Hepatocyte (in vitro differentiated cells): Measurements from ENCODE around the gene IRF6. TPM values are rescaled to one million over a fixed set of nuclear protein-coding genes. Genes with fewer than 3 reads are reported as not detected.

Experiments
- DNase-seq: peaks from one replicate; pipeline ENCODE4 v3.0.0-alpha.2; 2016; ENCODE audit warnings: low spot score
- H2AFZ ChIP-seq: fragments of 200-600 bp; sonication (generic); 2 replicates; pipeline ENCODE4 v1.6.0; 2016; ENCODE audit warnings: antibody characterized with exemption, mild to moderate bottlenecking
- H3K27ac ChIP-seq: fragments of 200-600 bp; sonication (generic); 2 replicates; pipeline ENCODE4 v1.5.1; 2016; ENCODE audit warnings: mild to moderate bottlenecking
- H3K27me3 ChIP-seq: fragments of 200-600 bp; sonication (generic); 2 replicates; pipeline ENCODE4 v1.6.1; 2016
- H3K36me3 ChIP-seq: fragments of 200-600 bp; sonication (generic); replicated peaks from 2 replicates; pipeline ENCODE4 v1.5.1; 2016; ENCODE audit warnings: low read depth; ENCODE audit not compliant: insufficient read depth
- H3K4me1 ChIP-seq: fragments of 200-600 bp; sonication (generic); 2 replicates; pipeline ENCODE4 v1.5.1; 2016; ENCODE audit warnings: mild to moderate bottlenecking, moderate library complexity; ENCODE audit not compliant: insufficient read depth
- H3K4me2 ChIP-seq: fragments of 200-600 bp; sonication (generic); 2 replicates; pipeline ENCODE4 v1.6.0; 2016
- H3K4me3 ChIP-seq: fragments of 200-600 bp; sonication (generic); 2 replicates; pipeline ENCODE4 v1.5.1; 2016; ENCODE audit warnings: mild to moderate bottlenecking
- H3K79me2 ChIP-seq: fragments of 200-600 bp; sonication (generic); 2 replicates; pipeline ENCODE4 v1.6.0; 2017; ENCODE audit warnings: mild to moderate bottlenecking
- H3K9me2 ChIP-seq: fragments of 200-600 bp; sonication (generic); replicated peaks from 2 replicates; pipeline ENCODE4 v1.6.0; 2017; ENCODE audit warnings: mild to moderate bottlenecking; ENCODE audit not compliant: insufficient read depth
- H3K9me3 ChIP-seq: fragments of 200-600 bp; sonication (generic); 2 replicates; pipeline ENCODE4 v1.5.1; 2016; ENCODE audit warnings: low read depth, mild to moderate bottlenecking
- H4K20me1 ChIP-seq: fragments of 200-600 bp; sonication (generic); 2 replicates; pipeline ENCODE4 v1.6.0; 2016; ENCODE audit warnings: mild to moderate bottlenecking; ENCODE audit not compliant: insufficient read depth, poor library complexity, severe bottlenecking
- CTCF ChIP-seq: fragments of 200-600 bp; sonication (generic); IDR thresholded peaks from 2 replicates; pipeline ENCODE4 v1.5.1; 2016; ENCODE audit warnings: antibody characterized with exemption, mild to moderate bottlenecking; ENCODE audit not compliant: poor library complexity
- EZH2 ChIP-seq: fragments of 200-600 bp; sonication (generic); IDR thresholded peaks from 2 replicates; pipeline ENCODE4 v1.6.1; 2016; ENCODE audit warnings: antibody characterized with exemption, mild to moderate bottlenecking, borderline replicate concordance
- EZH2phosphoT487 ChIP-seq: fragments of 200-600 bp; sonication (generic); IDR thresholded peaks from one replicate; pipeline ENCODE4 v1.6.1; 2018; ENCODE audit warnings: antibody characterized with exemption, mild to moderate bottlenecking, low read depth, moderate library complexity; ENCODE audit not compliant: unreplicated experiment, severe bottlenecking
- WGBS: methylation state at CpG from one replicate; pipeline ENCODE4 v1.1.6; 2016; ENCODE audit warnings: low lambda C conversion rate; ENCODE audit errors: missing lambda C conversion rate; 5-methylcytosine and 5-hydroxymethylcytosine counted together
- polyA plus RNA-seq: library from polyadenylated mRNA; unstranded; fragments of >200 nt; fragmentation: Nextera tagmentation; extraction: Ambion mirVana; gene quantifications from 2 replicates; pipeline ENCODE4 v1.2.1, GENCODE V29; 2016
- total RNA-seq: library from RNA; depleted of rRNA; stranded (reverse); fragments of >200 nt; gene quantifications from 2 replicates; pipeline ENCODE4 v1.2.3, GENCODE V29; 2014

The IRF6 gene
- total and polyA plus RNA-seq, 2 experiments from 2014 or later: 31.0 to 35.3 TPM

GRCh38 chr1:209777587-209777986 lies 28.4 kb downstream of the IRF6 start:
- no peak for DNase-seq
- Histone ChIP-seq H3K4me3 (no peak overlapping the region), H3K27me3 (no peaks in the 10 kb centered on the region), H3K9me2 (no peaks in the 10 kb centered on the region), H3K79me2 (peaks cover 5% of the 10 kb centered on the region), H3K4me1 (no peaks in the 10 kb centered on the region), H3K27ac (no peak overlapping the region), H2AFZ (no peak overlapping the region), H3K4me2 (no peak overlapping the region), H3K9me3 (no peaks in the 10 kb centered on the region), H3K36me3 (no peaks in the 10 kb centered on the region), H4K20me1 (no peaks in the 10 kb centered on the region)
- TF ChIP-seq EZH2 (no peak), EZH2phosphoT487 (no peak), CTCF (no peak)
- 91% methylated on average over 2 of the region's 2 CpGs for WGBS

GRCh38 chr1:209775678-209776077 lies 30.3 kb downstream of the IRF6 start:
- Histone ChIP-seq H3K4me3 (no peak overlapping the region), H3K79me2 (no peaks in the 10 kb centered on the region), H3K36me3 (no peaks in the 10 kb centered on the region), H3K27ac (no peak overlapping the region), H3K4me1 (no peaks in the 10 kb centered on the region), H3K9me3 (no peaks in the 10 kb centered on the region), H2AFZ (no peak overlapping the region), H4K20me1 (no peaks in the 10 kb centered on the region), H3K4me2 (no peak overlapping the region), H3K27me3 (no peaks in the 10 kb centered on the region), H3K9me2 (no peaks in the 10 kb centered on the region)
- TF ChIP-seq CTCF (no peak), EZH2phosphoT487 (no peak), EZH2 (no peak)
- no peak for DNase-seq
- WGBS: 51% methylated on average over 2 of the region's 2 CpGs

DNA sequence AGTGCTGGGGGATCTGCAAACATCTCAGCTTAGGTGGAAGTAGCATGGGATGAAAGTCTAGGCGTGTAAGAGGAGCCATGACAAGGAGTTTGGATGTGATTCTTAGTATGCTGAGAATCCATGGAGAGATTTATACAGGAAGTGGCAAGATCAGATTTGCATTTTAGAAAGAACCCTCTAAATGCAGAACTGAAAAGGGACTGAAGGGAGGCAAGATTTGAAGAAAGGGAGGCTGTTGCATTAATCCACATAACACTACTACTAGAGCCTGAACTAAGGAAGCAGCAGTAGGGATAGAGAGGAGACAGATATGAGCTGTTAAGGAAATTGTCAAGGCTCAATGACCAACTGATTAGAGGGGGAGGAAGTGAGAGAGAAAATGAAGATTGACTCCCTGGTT lies 31.4 kb downstream of the IRF6 start:
- no peaks in the 10 kb centered on the region for H3K9me3 ChIP-seq
- no peaks in the 10 kb centered on the region for H3K27me3 ChIP-seq
- no peak overlapping the region for H3K4me2 ChIP-seq
- H3K27ac ChIP-seq: no peak overlapping the region
- no peak overlapping the region for H3K4me3 ChIP-seq
- TF ChIP-seq CTCF: no peak
- no peak for TF ChIP-seq EZH2
- no peak for TF ChIP-seq EZH2phosphoT487
- no peaks in the 10 kb centered on the region for H3K9me2 ChIP-seq
- no peak overlapping the region for H2AFZ ChIP-seq
- H4K20me1 ChIP-seq: no peaks in the 10 kb centered on the region
- DNase-seq: no peak
- 80% methylated on average over 1 of the region's 1 CpG for WGBS
- peaks cover 3% of the 10 kb centered on the region for H3K4me1 ChIP-seq
- H3K79me2 ChIP-seq: no peaks in the 10 kb centered on the region
- no peaks in the 10 kb centered on the region for H3K36me3 ChIP-seq

DNA sequence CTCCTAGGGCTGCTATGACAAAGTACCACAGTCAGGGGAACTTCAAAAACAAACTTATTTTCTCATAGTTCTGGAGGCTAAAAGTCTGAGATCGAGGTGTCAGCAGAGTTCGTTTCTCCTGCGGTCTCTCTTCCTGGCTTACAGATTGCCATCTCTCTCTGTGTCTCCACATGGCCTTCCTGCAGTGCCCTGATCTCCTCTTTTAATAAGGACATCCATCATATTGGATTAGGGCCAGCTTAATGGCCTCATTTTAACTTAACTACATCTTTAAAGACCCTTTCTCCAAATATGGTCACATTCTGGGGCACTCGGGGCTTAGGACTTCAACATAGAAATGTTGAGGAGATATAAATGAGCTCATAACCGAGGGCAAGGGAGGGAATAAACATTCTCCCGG lies 33.8 kb downstream of the IRF6 start:
- Histone ChIP-seq H3K4me1 (peaks cover 5% of the 10 kb centered on the region), H3K27me3 (no peaks in the 10 kb centered on the region), H3K9me2 (no peaks in the 10 kb centered on the region), H3K4me2 (no peak overlapping the region), H3K9me3 (no peaks in the 10 kb centered on the region), H3K27ac (no peak overlapping the region), H2AFZ (no peak overlapping the region), H4K20me1 (no peaks in the 10 kb centered on the region), H3K4me3 (no peak overlapping the region), H3K79me2 (no peaks in the 10 kb centered on the region), H3K36me3 (no peaks in the 10 kb centered on the region)
- TF ChIP-seq CTCF: no peak
- TF ChIP-seq EZH2: no peak
- no peak for TF ChIP-seq EZH2phosphoT487
- no peak for DNase-seq
- WGBS: 39% methylated on average over 6 of the region's 6 CpGs
